ENCODE data around the gene DENND2C. TPM values are rescaled to one million over a fixed set of nuclear protein-coding genes. Genes with fewer than 3 reads are reported as not detected.
"Not testable (repeated sequence)": the region's sequence is repeated elsewhere in the genome, so short reads cannot be mapped to it uniquely, and the experiment has no call there.

DENND2C gene
- total RNA-seq, 1 donor from 2014 or later: 0.12 TPM

DNA sequence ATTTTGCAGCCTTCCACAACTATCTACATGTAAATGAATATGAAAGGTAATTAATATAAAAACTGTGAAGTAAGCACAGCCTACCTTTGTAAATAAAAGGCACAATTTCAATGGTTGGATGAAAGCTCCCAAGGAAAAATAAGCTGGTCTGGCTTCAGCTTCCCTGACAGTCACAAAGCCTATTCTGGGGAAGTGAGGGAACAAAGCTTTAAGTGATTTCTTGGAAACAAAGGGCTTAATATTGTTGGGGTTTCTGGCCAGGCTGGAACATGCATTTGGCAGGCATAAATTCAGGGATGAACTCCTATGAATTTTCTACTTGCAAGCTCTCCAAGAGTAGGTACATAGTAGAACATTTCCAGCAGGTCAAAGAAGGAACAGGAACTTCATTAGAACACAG is 105.7 kb downstream of the DENND2C start:
- intact Hi-C loops (cut with micrococcal nuclease): no loop called here
- no peak for DNase-seq
- Mint-ChIP-seq H3K4me1 (peaks cover 3% of the 10 kb centered on the region), H3K36me3 (ENCODE audit: low read depth) (peaks cover 44% of the 10 kb centered on the region), H3K4me3 (no peak overlapping the region), H3K27ac (no peak overlapping the region), H3K9me3 (no peaks in the 10 kb centered on the region), H3K27me3 (no peaks in the 10 kb centered on the region)

- H3K4me1 Mint-ChIP-seq; DNase-seq; intact Hi-C loops (cut with micrococcal nuclease); H3K27me3 Mint-ChIP-seq; H3K4me3 Mint-ChIP-seq; H3K9me3 Mint-ChIP-seq; H3K27ac Mint-ChIP-seq: not testable (repeated sequence)
- H3K36me3 Mint-ChIP-seq (ENCODE audit: low read depth): peaks cover 41% of the 10 kb centered on the region
These were observed 106.8 kb downstream of the DENND2C start for GRCh38 chr1:114562978-114563510.

GRCh38 chr1:114561333-114561732 is 108.5 kb downstream of the DENND2C start:
- DNase-seq: no peak
- intact Hi-C loops (cut with micrococcal nuclease): no loop called here
- Mint-ChIP-seq H3K36me3 (ENCODE audit: low read depth) (peaks cover 26% of the 10 kb centered on the region), H3K4me3 (no peak overlapping the region), H3K27ac (no peak overlapping the region), H3K9me3 (no peaks in the 10 kb centered on the region), H3K27me3 (no peaks in the 10 kb centered on the region), H3K4me1 (peaks cover 3% of the 10 kb centered on the region)

DNA sequence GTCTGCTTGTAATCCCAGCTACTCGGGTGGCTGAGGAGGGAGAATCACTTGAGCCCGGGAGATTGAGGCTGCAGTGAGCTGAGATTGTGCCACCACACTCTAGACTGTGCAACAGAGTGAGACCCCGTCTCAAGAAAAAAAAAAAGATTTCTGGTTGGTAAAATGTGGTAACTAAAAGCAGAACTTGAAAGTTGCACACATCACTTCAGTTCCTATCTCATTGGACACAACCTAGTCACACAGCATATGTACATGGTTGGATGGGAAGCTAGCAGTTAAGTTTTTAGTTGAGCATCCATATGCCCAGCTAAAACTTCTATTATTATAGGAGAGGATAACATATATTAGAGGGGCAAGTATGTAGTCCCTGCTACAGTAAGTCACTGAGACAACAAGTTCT is 110.5 kb downstream of the DENND2C start:
- Mint-ChIP-seq H3K4me3 (no peak overlapping the region), H3K27me3 (no peaks in the 10 kb centered on the region)
- intact Hi-C loops (cut with micrococcal nuclease): loop anchor here (5.0 kb wide), 1 partner anchor 582 kb away; the partner anchor contains the start of gene OLFML3

GRCh38 chr1:114558544-114558943 is 111.3 kb downstream of the DENND2C start:
- Mint-ChIP-seq H3K36me3 (ENCODE audit: low read depth) (peaks cover 6% of the 10 kb centered on the region), H3K27ac (no peak overlapping the region), H3K9me3 (no peaks in the 10 kb centered on the region), H3K4me3 (no peak overlapping the region), H3K4me1 (peaks cover 3% of the 10 kb centered on the region), H3K27me3 (no peaks in the 10 kb centered on the region)
- intact Hi-C loops (cut with micrococcal nuclease): loop anchor here (1.0 to 5.0 kb wide), 2 partner anchors 212 to 581 kb away; partner anchors contain the start of gene OLFML3
- no peak for DNase-seq

More for the DNA sequence above, 110.5 kb downstream of the DENND2C start:
- H3K27ac Mint-ChIP-seq: no peak overlapping the region
- DNase-seq: no peak
- peaks cover 9% of the 10 kb centered on the region for H3K36me3 Mint-ChIP-seq (ENCODE audit: low read depth)
- no peaks in the 10 kb centered on the region for H3K9me3 Mint-ChIP-seq
- H3K4me1 Mint-ChIP-seq: peaks cover 3% of the 10 kb centered on the region

- no peak for DNase-seq
- Mint-ChIP-seq H3K4me3 (no peak overlapping the region), H3K36me3 (ENCODE audit: low read depth) (no peaks in the 10 kb centered on the region), H3K4me1 (no peaks in the 10 kb centered on the region), H3K27me3 (no peaks in the 10 kb centered on the region), H3K9me3 (no peaks in the 10 kb centered on the region), H3K27ac (no peak overlapping the region)
- intact Hi-C loops (cut with micrococcal nuclease): no loop called here
These were observed 115.3 kb downstream of the DENND2C start for GRCh38 chr1:114554577-114554976.

DNA sequence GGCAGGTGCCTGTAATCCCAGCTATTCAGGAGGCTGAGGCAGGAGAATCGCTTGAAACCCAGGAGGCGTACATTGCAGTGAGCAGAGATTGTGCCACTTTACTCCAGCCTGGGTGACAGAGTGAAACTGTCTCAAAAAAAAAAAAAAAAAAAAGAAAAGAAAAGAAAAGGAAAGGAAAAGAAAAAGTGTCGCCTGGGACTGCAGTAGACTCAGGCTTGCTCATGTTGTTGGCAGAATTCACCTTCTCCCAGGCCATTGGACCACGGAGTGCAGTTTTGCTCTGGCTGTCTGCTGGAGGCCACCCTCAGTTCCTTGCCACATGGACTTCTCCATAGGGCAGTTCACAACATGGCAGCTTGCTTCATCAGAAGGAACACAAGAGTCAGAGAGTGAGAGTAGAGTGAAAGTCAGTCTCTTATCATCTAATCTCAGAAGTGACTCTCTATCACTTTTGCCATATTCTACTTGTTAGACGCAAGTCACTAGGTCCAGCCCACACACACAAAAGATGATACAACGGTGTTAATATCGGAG is 117.7 kb downstream of the DENND2C start:
- no peak for DNase-seq
- no peak overlapping the region for H3K27ac Mint-ChIP-seq
- intact Hi-C loops (cut with micrococcal nuclease): no loop called here
- H3K36me3 Mint-ChIP-seq (ENCODE audit: low read depth): no peaks in the 10 kb centered on the region
- H3K27me3 Mint-ChIP-seq: no peaks in the 10 kb centered on the region
- H3K9me3 Mint-ChIP-seq: no peaks in the 10 kb centered on the region
- H3K4me1 Mint-ChIP-seq: no peaks in the 10 kb centered on the region
- H3K4me3 Mint-ChIP-seq: no peak overlapping the region

DNA sequence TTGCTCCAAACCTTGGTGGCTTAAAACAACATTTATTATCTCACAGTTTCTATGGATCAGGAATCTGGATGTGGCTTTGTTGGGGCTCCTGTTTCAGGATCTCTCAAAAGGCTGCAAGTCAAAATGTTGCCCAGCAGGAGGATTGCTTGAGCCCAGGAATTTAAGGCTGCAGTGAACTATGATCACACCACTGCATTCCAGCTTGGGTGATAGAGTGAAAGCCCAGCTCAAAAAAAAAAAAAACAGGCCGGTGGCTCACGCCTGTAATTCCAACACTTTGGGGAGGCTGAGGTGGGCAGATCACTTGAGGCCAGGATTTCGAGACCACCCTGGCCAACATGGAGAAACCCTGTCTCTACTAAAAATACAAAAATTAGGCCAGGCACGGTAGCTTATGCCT is 118.4 kb downstream of the DENND2C start:
- H3K4me1 Mint-ChIP-seq: no peaks in the 10 kb centered on the region
- H3K36me3 Mint-ChIP-seq (ENCODE audit: low read depth): no peaks in the 10 kb centered on the region
- no peak for DNase-seq
- intact Hi-C loops (cut with micrococcal nuclease): no loop called here
- H3K27me3 Mint-ChIP-seq: no peaks in the 10 kb centered on the region
- H3K9me3 Mint-ChIP-seq: no peaks in the 10 kb centered on the region
- no peak overlapping the region for H3K27ac Mint-ChIP-seq
- no peak overlapping the region for H3K4me3 Mint-ChIP-seq

- no peaks in the 10 kb centered on the region for H3K36me3 Mint-ChIP-seq (ENCODE audit: low read depth)
- H3K27ac Mint-ChIP-seq: no peak overlapping the region
- no peak for DNase-seq
- H3K9me3 Mint-ChIP-seq: no peaks in the 10 kb centered on the region
- peaks cover 2% of the 10 kb centered on the region for H3K27me3 Mint-ChIP-seq
- intact Hi-C loops (cut with micrococcal nuclease): no loop called here
- no peaks in the 10 kb centered on the region for H3K4me1 Mint-ChIP-seq
- H3K4me3 Mint-ChIP-seq: no peak overlapping the region
These were observed 119.5 kb downstream of the DENND2C start for GRCh38 chr1:114550336-114550735.

GRCh38 chr1:114549137-114549536 is 120.7 kb downstream of the DENND2C start:
- no peak for DNase-seq
- H3K36me3 Mint-ChIP-seq (ENCODE audit: low read depth): no peaks in the 10 kb centered on the region
- H3K4me3 Mint-ChIP-seq: no peak overlapping the region
- no peaks in the 10 kb centered on the region for H3K9me3 Mint-ChIP-seq
- peaks cover 2% of the 10 kb centered on the region for H3K27me3 Mint-ChIP-seq
- H3K4me1 Mint-ChIP-seq: no peaks in the 10 kb centered on the region
- intact Hi-C loops (cut with micrococcal nuclease): no loop called here
- H3K27ac Mint-ChIP-seq: no peak overlapping the region

- H3K27ac Mint-ChIP-seq: no peak overlapping the region
- H3K27me3 Mint-ChIP-seq: peaks cover 2% of the 10 kb centered on the region
- H3K9me3 Mint-ChIP-seq: no peaks in the 10 kb centered on the region
- H3K4me1 Mint-ChIP-seq: no peaks in the 10 kb centered on the region
- intact Hi-C loops (cut with micrococcal nuclease): no loop called here
- H3K36me3 Mint-ChIP-seq (ENCODE audit: low read depth): no peaks in the 10 kb centered on the region
- DNase-seq: no peak
- no peak overlapping the region for H3K4me3 Mint-ChIP-seq
These were observed 122.8 kb downstream of the DENND2C start for GRCh38 chr1:114547076-114547475.

GRCh38 chr1:114545796-114546195 is 124.1 kb downstream of the DENND2C start:
- H3K4me3 Mint-ChIP-seq: no peak overlapping the region

DNA sequence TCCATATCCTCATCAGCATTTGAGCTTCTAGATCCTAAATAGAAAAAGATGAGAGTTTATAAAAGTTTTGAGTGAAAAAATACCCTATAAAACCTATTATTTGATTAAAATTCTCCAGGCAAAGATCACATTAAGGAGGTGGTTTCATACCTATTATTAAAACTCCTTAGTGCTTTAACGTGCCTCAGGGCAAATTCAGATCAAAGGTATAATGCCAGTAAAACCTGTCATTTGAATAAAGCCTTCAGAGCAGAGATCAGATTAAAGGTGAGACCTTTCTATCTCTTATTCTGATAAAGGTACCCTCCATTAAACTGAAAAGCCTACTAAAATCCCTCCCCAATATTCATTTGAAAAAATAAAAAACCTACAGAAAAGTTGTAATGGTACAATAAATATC is 124.5 kb downstream of the DENND2C start:
- Mint-ChIP-seq H3K27me3 (peaks cover 4% of the 10 kb centered on the region), H3K4me1 (no peaks in the 10 kb centered on the region), H3K9me3 (no peaks in the 10 kb centered on the region), H3K36me3 (ENCODE audit: low read depth) (no peaks in the 10 kb centered on the region), H3K4me3 (no peak overlapping the region), H3K27ac (no peak overlapping the region)
- intact Hi-C loops (cut with micrococcal nuclease): no loop called here
- no peak for DNase-seq

More at GRCh38 chr1:114545796-114546195, 124.1 kb downstream of the DENND2C start:
- intact Hi-C loops (cut with micrococcal nuclease): no loop called here
- DNase-seq: no peak
- no peak overlapping the region for H3K27ac Mint-ChIP-seq
- no peaks in the 10 kb centered on the region for H3K4me1 Mint-ChIP-seq
- H3K27me3 Mint-ChIP-seq: peaks cover 2% of the 10 kb centered on the region
- H3K36me3 Mint-ChIP-seq (ENCODE audit: low read depth): no peaks in the 10 kb centered on the region
- H3K9me3 Mint-ChIP-seq: no peaks in the 10 kb centered on the region

- Mint-ChIP-seq H3K9me3 (no peaks in the 10 kb centered on the region), H3K36me3 (ENCODE audit: low read depth) (no peaks in the 10 kb centered on the region), H3K4me3 (no peak overlapping the region), H3K27me3 (peaks cover 6% of the 10 kb centered on the region), H3K27ac (no peak overlapping the region), H3K4me1 (no peaks in the 10 kb centered on the region)
- no peak for DNase-seq
- intact Hi-C loops (cut with micrococcal nuclease): no loop called here
These were observed 129.0 kb downstream of the DENND2C start for GRCh38 chr1:114540821-114541220.

- Mint-ChIP-seq H3K27me3 (peaks cover 4% of the 10 kb centered on the region), H3K27ac (no peak overlapping the region), H3K4me3 (no peak overlapping the region), H3K9me3 (no peaks in the 10 kb centered on the region), H3K36me3 (ENCODE audit: low read depth) (no peaks in the 10 kb centered on the region), H3K4me1 (no peaks in the 10 kb centered on the region)
- DNase-seq: no peak
- intact Hi-C loops (cut with micrococcal nuclease): no loop called here
These were observed 129.6 kb downstream of the DENND2C start for GRCh38 chr1:114540272-114540671.

Data from activated CD4-positive, alpha-beta T cell treated with anti-CD3 and anti-CD28 coated beads, Interleukin-2, amount 10 ng/mL, durations not matched to agents 24 days and 14 days (primary cell).